ENCODE data around the gene DERL3.

DERL3 gene

DNA sequence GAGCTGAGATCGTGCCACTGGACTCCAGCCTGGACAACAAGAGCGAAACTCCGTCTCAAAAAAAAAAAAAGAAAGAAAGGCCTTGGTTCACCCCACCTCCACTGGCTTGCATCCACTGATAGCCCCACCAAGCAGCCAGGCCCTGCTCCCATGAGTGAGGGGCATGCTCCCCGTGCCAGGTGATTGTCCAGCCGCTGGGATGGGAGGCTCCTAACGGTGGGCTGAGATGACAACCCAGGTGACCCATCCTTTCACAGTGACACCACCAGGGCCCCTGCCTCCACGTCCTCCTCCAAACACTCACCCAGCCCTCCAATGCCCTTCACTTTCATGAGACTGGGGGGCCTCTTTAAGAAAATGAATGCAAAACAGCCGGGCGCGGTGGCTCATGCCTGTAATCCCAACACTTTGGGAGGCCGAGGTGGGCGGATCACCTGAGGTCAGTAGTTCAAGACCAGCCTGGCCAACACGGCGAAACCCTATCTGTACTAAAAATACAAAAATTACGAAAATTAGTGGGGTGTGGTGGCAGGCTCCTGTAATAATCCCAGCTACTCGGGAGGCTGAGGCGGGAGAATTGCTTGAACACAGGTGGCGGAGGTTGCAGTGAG, 8.6 kb upstream of the DERL3 start:
- DNase-seq = no peak

- DNase-seq = no peak
Measured at GRCh38 chr22:23846081-23846469, 7.3 kb upstream of the DERL3 start.

DNA sequence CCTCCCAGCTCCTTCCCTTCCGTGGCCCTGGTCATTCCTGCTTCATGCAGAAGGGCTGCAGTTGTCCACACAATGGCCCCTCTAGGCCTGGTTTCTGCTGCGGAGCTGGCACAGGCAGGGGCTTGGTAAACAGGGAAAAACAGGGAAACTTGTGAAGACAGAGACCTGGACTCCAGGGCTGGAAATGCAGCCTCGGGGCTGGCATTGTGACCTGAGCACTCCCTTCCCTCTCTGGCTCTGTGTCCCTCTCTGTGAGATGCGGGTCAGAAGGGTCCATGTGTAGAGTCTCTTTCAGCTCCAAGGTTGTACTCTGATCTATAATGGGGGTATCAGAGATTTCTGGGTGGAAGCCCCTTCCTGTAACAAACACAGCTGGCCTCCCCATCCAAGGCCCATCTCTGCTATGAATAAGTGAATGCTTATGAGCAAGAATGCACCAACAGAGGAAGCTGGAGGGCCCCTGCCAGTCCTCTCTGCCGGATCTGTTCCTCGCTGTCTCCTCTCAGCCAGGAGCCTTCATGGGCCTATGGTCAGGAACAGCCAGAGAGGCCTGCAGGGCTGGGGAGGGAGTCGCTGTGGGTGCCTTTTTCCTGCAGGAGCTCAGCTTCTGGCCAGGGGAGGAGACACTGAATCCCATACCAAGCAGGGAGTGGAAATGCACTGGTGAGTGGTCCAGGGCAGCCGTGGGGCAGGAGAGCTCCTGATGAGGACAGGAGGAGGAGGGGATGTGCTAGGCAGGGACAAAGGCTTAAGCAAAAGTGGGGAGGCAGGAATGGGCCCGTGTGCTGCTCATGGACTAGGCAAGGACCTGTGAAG, 6.7 kb upstream of the DERL3 start:
- DNase-seq = no peak

- DNase-seq = no peak
Measured at GRCh38 chr22:23844739-23845202, 6.0 kb upstream of the DERL3 start.

GRCh38 chr22:23842599-23842998, 3.8 kb upstream of the DERL3 start:
- no peak for DNase-seq

DNA sequence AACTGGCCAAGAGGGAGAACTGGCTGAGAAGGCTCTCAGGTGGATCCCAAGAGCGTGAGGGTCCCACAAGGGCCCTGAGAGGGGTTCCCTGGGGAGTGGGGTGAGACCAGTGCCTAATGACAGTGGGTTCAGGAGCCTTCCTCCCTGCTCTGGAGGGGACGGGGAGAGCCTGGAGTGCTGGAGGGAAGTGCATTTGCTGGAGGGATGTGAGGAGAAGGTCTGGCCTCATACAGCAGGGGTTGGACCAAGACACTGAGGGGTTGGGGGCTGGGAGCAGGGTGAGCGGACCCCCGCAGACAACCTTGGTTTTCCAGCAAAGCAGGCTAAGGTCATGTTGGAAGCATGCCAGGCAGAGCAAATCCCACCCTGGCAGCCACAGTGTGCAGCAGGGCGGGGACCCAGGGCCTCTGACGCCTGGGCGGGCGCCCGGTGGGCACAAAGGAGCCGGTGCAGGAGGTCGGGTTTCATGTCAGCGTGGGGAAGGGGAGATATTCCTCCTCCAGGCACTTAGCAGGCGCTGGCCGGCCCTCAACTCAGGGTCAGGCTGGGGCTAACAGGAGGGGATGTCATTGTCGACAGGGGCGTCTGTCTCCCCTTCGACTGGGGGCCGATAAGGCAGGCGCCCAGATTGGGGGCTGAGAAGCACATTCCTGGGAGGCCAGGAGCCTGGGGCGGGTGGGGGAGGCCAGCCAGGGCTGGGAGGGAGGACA, 3.1 kb upstream of the DERL3 start:
- no peak for DNase-seq

GRCh38 chr22:23841292-23841691, 2.5 kb upstream of the DERL3 start:
- no peak for DNase-seq

GRCh38 chr22:23840026-23840425, 1.2 kb upstream of the DERL3 start:
- DNase-seq = no peak

DNA sequence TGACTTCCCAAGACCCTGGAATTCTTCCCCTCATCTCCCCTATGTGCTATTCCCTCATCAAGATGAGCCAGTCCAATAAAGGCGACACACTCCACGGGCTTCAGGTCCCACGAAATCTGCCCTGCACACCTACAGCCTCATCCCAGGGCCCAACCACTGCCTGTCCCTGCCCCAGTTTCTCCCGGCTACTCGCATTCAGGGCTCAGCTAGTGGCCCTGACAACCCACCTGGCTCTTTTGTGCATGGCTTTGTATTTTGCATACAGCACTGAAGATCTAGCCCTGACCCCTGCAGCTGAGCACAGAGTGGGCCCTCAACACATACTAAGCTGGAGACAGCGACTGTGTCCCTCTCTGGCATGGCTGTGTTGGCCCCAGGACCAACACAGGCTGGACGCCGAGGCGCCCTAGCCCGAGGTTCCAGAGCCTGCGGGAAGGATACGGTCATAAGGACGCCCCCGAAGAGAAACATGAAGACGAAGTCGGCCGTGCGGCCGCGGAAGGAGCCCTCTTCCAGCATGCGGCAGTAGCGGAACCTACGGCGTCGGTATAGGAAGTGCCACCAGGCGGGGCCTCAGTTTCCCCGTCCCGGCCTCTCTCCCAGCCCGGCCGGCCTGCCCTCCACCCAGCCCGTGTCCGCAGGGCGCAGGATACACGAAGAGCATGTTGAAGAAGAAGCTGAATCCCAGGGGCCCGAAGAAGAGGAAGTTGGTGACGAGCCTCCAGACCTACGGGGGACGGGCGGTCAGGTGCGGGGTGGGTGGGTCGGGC, 710 bp downstream of the DERL3 start:
- DNase-seq = no peak

GRCh38 chr22:23837496-23837859, 1.3 kb downstream of the DERL3 start:
- no peak for DNase-seq

GRCh38 chr22:23836692-23837495, 1.9 kb downstream of the DERL3 start:
- DNase-seq = no peak

DNA sequence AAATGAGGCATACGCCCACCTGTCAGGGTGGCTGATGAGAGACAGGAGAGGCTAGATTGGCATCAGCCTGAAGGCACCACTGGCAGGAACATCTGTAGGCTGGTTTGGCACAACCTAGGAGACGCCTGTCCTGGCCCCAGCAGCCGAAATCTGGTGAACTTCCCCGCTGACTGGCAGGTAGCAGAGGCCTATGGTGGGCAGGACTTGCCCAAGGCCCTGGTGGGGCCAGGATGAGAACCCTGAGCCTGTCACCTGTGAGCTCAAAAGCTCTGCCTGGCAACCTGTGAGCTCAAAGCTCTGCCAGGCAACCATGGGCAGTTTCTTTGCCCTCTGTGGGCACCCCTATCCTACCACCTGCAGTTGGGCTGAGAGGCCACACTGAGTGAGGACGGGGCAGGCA, 2.5 kb downstream of the DERL3 start:
- no peak for DNase-seq

GRCh38 chr22:23835484-23836144, 3.2 kb downstream of the DERL3 start:
- no peak for DNase-seq

DNA sequence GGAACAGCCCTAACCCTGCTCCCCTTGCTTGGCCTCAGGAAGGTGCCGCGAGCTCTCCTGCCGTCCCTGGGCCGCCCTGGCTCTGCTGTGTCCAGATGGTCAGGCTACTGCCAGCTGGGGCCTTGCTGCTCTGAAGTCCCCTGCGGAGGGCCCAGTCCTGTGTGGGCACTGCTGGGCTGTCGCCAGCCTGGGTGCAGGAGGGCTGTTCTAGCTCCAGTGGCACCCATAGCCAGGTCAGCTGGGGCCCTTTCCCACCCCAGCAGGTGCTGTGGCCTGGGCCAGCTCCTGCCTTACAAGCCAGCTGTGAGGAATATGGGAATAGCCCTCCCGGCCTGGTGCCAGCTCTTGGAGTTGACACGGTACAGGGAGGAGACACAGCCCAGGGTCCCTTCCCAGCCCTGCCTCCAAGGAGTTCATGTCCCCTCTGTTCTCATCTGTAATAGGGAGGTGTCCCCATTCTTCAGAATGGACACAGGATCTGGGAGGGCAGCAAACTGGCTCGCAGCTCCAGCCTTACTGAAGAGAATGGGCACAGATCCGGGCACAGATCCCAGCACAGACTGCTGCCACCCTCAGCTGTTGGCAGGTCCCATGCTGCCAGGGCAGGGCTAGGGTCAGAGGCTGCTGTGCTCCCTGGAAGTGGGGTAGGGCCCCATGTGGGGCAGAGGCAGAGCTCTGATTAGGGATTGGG, 3.9 kb downstream of the DERL3 start:
- no peak for DNase-seq

GRCh38 chr22:23834406-23834792, 4.4 kb downstream of the DERL3 start:
- no peak for DNase-seq

- DNase-seq = no peak
Measured at GRCh38 chr22:23833911-23834317, 4.9 kb downstream of the DERL3 start.

DNA sequence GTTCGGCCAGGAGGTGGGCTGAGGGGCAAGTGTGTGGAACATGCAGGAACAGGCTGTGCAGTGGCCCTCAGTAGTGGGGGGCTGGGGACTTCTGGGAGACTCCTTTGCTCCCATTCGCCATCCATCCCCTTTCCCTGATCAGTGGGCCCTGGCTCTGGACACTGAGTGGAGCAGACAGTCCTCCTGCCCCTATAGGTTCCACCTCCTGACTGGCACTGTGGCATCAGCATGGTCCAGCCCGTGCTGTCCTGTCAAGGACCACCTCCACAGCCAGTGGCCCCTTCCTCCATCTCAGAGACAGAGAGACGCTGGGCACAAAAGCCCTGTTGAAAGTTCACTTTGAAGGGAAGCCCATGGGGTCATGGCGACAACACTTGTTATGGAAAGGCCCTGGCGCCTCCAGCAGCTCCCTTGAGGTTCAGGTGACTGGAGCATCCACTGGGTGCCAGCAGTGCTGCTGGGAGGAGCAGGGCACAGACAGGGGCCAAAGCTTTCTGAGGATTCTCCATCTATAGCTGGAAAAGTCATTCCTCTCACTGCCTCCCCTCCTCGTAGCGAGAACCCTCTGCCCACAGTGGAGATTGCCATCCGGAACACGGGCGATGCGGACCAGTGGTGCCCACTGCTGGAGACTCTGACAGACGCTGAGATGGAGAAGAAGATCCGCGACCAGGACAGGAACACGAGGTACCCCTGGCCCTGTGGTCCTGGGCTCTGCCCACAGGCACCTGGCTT, 5.6 kb downstream of the DERL3 start:
- DNase-seq = no peak

GRCh38 chr22:23832226-23833016, 6.4 kb downstream of the DERL3 start:
- DNase-seq = no peak

- no peak for DNase-seq
Measured at GRCh38 chr22:23831781-23832180, 7.0 kb downstream of the DERL3 start.

DNA sequence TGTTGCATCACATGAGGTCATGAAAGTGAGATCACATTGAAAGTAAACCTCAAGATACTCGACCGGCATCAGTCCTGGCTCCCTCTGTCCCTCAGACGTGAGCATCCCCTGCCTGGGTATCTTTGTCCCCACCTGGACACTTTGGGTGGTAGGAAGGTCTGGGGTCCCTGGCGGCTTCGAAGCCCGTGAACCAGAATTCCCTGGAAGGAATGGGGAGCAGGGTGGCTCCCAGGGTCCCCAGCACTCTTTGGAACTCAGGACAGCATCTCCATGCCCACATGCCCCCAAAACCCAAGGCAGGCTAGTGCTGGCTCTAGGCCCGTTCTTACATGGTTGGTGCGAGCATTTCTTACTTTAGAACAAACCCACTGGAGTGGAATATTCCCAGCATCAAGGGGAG, 7.5 kb downstream of the DERL3 start:
- no peak for DNase-seq

Data from NCI-H748 treated with DMSO at 0.1 percent for 48 hours (cell line).